ENCODE measurements around the gene MX1.

GRCh38 chr21:41480086-41480690, 54.1 kb downstream of the MX1 start:
- no peak for TF ChIP-seq CTCF (IDR thresholded peaks at IDR 0.05)
- no peak for TF ChIP-seq POLR2A (IDR thresholded peaks at IDR 0.05)

All from thyroid gland (tissue), 4 donors.